IgD-negative memory B cell (primary cell): ENCODE data around the gene TAOK1. TPM values are rescaled to one million over a fixed set of nuclear protein-coding genes. Genes with fewer than 3 reads are reported as not detected.
A peak's percentile ranks its signal among the peaks of the same experiment; 100 is the strongest.
"Not testable (repeated sequence)": the region's sequence is repeated elsewhere in the genome, so short reads cannot be mapped to it uniquely, and the experiment has no call there.

Experiments used
- H3K27ac Mint-ChIP-seq, 3 donors: one replicate each; pipeline ENCODE4 v1.8.0; 2020 to 2022; ENCODE audit warnings: mild to moderate bottlenecking in 3 of 3, mixed read lengths in 3 of 3, moderate library complexity in 1 of 3
- H3K27me3 Mint-ChIP-seq: one replicate; pipeline ENCODE4 v1.8.0; 2021; ENCODE audit warnings: mixed read lengths
- H3K36me3 Mint-ChIP-seq: one replicate; pipeline ENCODE4 v1.8.0; 2020; ENCODE audit warnings: mild to moderate bottlenecking, mixed read lengths
- H3K4me1 Mint-ChIP-seq, 3 donors: one replicate each; pipeline ENCODE4 v1.8.0; 2020 to 2022; ENCODE audit warnings: mixed read lengths in 3 of 3, mild to moderate bottlenecking in 1 of 3
- H3K4me3 Mint-ChIP-seq, 4 donors: one replicate each; pipeline ENCODE4 v1.8.0; 2020 to 2022; ENCODE audit warnings: mild to moderate bottlenecking in 4 of 4, mixed read lengths in 4 of 4, moderate library complexity in 3 of 4
- H3K9me3 Mint-ChIP-seq, 3 donors: one replicate each; pipeline ENCODE4 v1.8.0; 2020 to 2021; ENCODE audit warnings: mixed read lengths in 3 of 3, mild to moderate bottlenecking in 1 of 3
- polyA plus RNA-seq: library from polyadenylated mRNA; unstranded; fragments of 300-500 nt; fragmentation: Illumina TruSeq; gene quantifications from one replicate; pipeline ENCODE4 v1.2.3, GENCODE V29; 2021

TAOK1 gene
- polyA plus RNA-seq, 1 donor from 2014 or later, result 4.0 TPM

- Mint-ChIP-seq H3K9me3 (no peaks in the 10 kb centered on the region), H3K36me3 (peaks cover 8% of the 10 kb centered on the region), H3K27ac (no peak overlapping the region), H3K27me3 (no peaks in the 10 kb centered on the region), H3K4me1 (no peaks in the 10 kb centered on the region), H3K4me3 (no peak overlapping the region)
Measured at GRCh38 chr17:29514792-29515191, 124.6 kb downstream of the TAOK1 start.

- H3K27me3 Mint-ChIP-seq, result no peaks in the 10 kb centered on the region
- peaks cover 8% of the 10 kb centered on the region for H3K36me3 Mint-ChIP-seq
- no peak overlapping the region for H3K27ac Mint-ChIP-seq
- no peak overlapping the region for H3K4me3 Mint-ChIP-seq
- no peaks in the 10 kb centered on the region for H3K4me1 Mint-ChIP-seq
- no peaks in the 10 kb centered on the region for H3K9me3 Mint-ChIP-seq
Measured at GRCh38 chr17:29518359-29518758, 128.2 kb downstream of the TAOK1 start.

GRCh38 chr17:29524692-29525091 is 134.5 kb downstream of the TAOK1 start:
- Mint-ChIP-seq H3K4me1 (no peaks in the 10 kb centered on the region), H3K4me3 (no peak overlapping the region), H3K27me3 (no peaks in the 10 kb centered on the region), H3K9me3 (no peaks in the 10 kb centered on the region), H3K27ac (no peak overlapping the region), H3K36me3 (peaks cover 2% of the 10 kb centered on the region)

GRCh38 chr17:29526322-29526721 is 136.2 kb downstream of the TAOK1 start:
- Mint-ChIP-seq H3K36me3 (peaks cover 2% of the 10 kb centered on the region), H3K9me3 (no peaks in the 10 kb centered on the region), H3K4me3 (no peak overlapping the region), H3K4me1 (peaks cover 0 to 1% (median 0%) of the 10 kb centered on the region in 3 donors), H3K27ac (no peak overlapping the region), H3K27me3 (no peaks in the 10 kb centered on the region)

- Mint-ChIP-seq H3K36me3 (peaks cover 4% of the 10 kb centered on the region), H3K27me3 (no peaks in the 10 kb centered on the region)
Measured at GRCh38 chr17:29533976-29534375, 143.8 kb downstream of the TAOK1 start.

GRCh38 chr17:29544066-29544465 is 153.9 kb downstream of the TAOK1 start:
- no peak overlapping the region for H3K27ac Mint-ChIP-seq
- H3K36me3 Mint-ChIP-seq, result peaks cover 4% of the 10 kb centered on the region
- no peak overlapping the region for H3K4me3 Mint-ChIP-seq
- H3K9me3 Mint-ChIP-seq, result no peaks in the 10 kb centered on the region
- no peaks in the 10 kb centered on the region for H3K27me3 Mint-ChIP-seq
- H3K4me1 Mint-ChIP-seq, result no peaks in the 10 kb centered on the region

More at GRCh38 chr17:29533976-29534375, 143.8 kb downstream of the TAOK1 start:
- Mint-ChIP-seq H3K4me1 (peaks cover 0 to 5% (median 1%) of the 10 kb centered on the region in 3 donors), H3K9me3 (no peaks in the 10 kb centered on the region), H3K4me3 (no peak overlapping the region), H3K27ac (peak overlapping the region in 1 of 3 donors; percentile 59)

GRCh38 chr17:29546085-29546484 is 155.9 kb downstream of the TAOK1 start:
- Mint-ChIP-seq H3K4me3 (no peak overlapping the region), H3K9me3 (no peaks in the 10 kb centered on the region), H3K4me1 (no peaks in the 10 kb centered on the region), H3K36me3 (peaks cover 3% of the 10 kb centered on the region), H3K27me3 (no peaks in the 10 kb centered on the region), H3K27ac (peak overlapping the region in 1 of 3 donors; percentile 13)

- peaks cover 3% of the 10 kb centered on the region for H3K36me3 Mint-ChIP-seq
- no peak overlapping the region for H3K4me3 Mint-ChIP-seq
- no peaks in the 10 kb centered on the region for H3K9me3 Mint-ChIP-seq
- H3K4me1 Mint-ChIP-seq, result no peaks in the 10 kb centered on the region
- no peaks in the 10 kb centered on the region for H3K27me3 Mint-ChIP-seq
- H3K27ac Mint-ChIP-seq, result no peak overlapping the region
Measured at GRCh38 chr17:29546830-29547229, 156.7 kb downstream of the TAOK1 start.

GRCh38 chr17:29549177-29549923 is 159.2 kb downstream of the TAOK1 start:
- Mint-ChIP-seq H3K27ac (no peak overlapping the region), H3K27me3 (no peaks in the 10 kb centered on the region), H3K4me3 (no peak overlapping the region), H3K9me3 (no peaks in the 10 kb centered on the region), H3K4me1 (peaks cover 0 to 3% (median 0%) of the 10 kb centered on the region in 3 donors), H3K36me3 (peaks cover 1% of the 10 kb centered on the region)

GRCh38 chr17:29555840-29556239 is 165.7 kb downstream of the TAOK1 start:
- Mint-ChIP-seq H3K27me3 (no peaks in the 10 kb centered on the region), H3K4me1 (peaks cover 20 to 31% (median 28%) of the 10 kb centered on the region in 3 donors), H3K36me3 (peaks cover 1% of the 10 kb centered on the region), H3K9me3 (no peaks in the 10 kb centered on the region), H3K27ac (no peak overlapping the region), H3K4me3 (no peak overlapping the region)

- H3K27ac Mint-ChIP-seq, result peak overlapping the region in 2 of 3 donors; percentile 46 to 59
- peaks cover 28 to 43% (median 34%) of the 10 kb centered on the region in 3 donors for H3K4me1 Mint-ChIP-seq
- peak overlapping the region in 1 of 4 donors; percentile 11 for H3K4me3 Mint-ChIP-seq
Measured at GRCh38 chr17:29557085-29557738, 167.0 kb downstream of the TAOK1 start.

GRCh38 chr17:29557739-29558116 is 167.6 kb downstream of the TAOK1 start:
- Mint-ChIP-seq H3K4me1 (peaks cover 32 to 45% (median 33%) of the 10 kb centered on the region in 3 donors), H3K9me3 (no peaks in the 10 kb centered on the region), H3K4me3 (peak overlapping the region in 3 of 4 donors; percentile 11 to 78 (median 72)), H3K27me3 (no peaks in the 10 kb centered on the region), H3K36me3 (peaks cover 1% of the 10 kb centered on the region), H3K27ac (peak overlapping the region; percentile 46 to 63 (median 59))

More at GRCh38 chr17:29557085-29557738, 167.0 kb downstream of the TAOK1 start:
- Mint-ChIP-seq H3K27me3 (no peaks in the 10 kb centered on the region), H3K36me3 (peaks cover 1% of the 10 kb centered on the region), H3K9me3 (no peaks in the 10 kb centered on the region)

GRCh38 chr17:29558139-29558538 is 168.0 kb downstream of the TAOK1 start:
- not testable (repeated sequence) for H3K27me3 Mint-ChIP-seq, H3K9me3 Mint-ChIP-seq, H3K36me3 Mint-ChIP-seq
- peak overlapping the region in 2 of 3 donors; percentile 46 to 59 for H3K27ac Mint-ChIP-seq
- H3K4me1 Mint-ChIP-seq, result peaks cover 32 to 48% (median 33%) of the 10 kb centered on the region in 3 donors
- peak overlapping the region in 2 of 4 donors; percentile 72 to 78 for H3K4me3 Mint-ChIP-seq

- H3K4me1 Mint-ChIP-seq, result peaks cover 38 to 56% (median 38%) of the 10 kb centered on the region in 3 donors
- no peaks in the 10 kb centered on the region for H3K27me3 Mint-ChIP-seq
- peak overlapping the region in 2 of 3 donors; percentile 83 to 89 for H3K27ac Mint-ChIP-seq
- peak overlapping the region in 2 of 4 donors; percentile 25 to 34 for H3K4me3 Mint-ChIP-seq
- H3K9me3 Mint-ChIP-seq, result no peaks in the 10 kb centered on the region
- H3K36me3 Mint-ChIP-seq, result peaks cover 1% of the 10 kb centered on the region
Measured at GRCh38 chr17:29559640-29560039, 169.5 kb downstream of the TAOK1 start.

- Mint-ChIP-seq H3K4me3 (peak overlapping the region; percentile 36 to 79 (median 69)), H3K27ac (peak overlapping the region; percentile 83 to 92 (median 89)), H3K4me1 (peaks cover 38 to 58% (median 38%) of the 10 kb centered on the region in 3 donors), H3K27me3 (no peaks in the 10 kb centered on the region), H3K9me3 (no peaks in the 10 kb centered on the region), H3K36me3 (peaks cover 1% of the 10 kb centered on the region)
Measured at GRCh38 chr17:29560316-29560715, 170.2 kb downstream of the TAOK1 start.
